ENCODE measurements around the gene CIAPIN1.
"Not testable (repeated sequence)": the region's sequence is repeated elsewhere in the genome, so short reads cannot be mapped to it uniquely, and the experiment has no call there.

Gene CIAPIN1

GRCh38 chr16:57476546-57477410 is 29.6 kb upstream of the CIAPIN1 start:
- no peak for DNase-seq

DNA sequence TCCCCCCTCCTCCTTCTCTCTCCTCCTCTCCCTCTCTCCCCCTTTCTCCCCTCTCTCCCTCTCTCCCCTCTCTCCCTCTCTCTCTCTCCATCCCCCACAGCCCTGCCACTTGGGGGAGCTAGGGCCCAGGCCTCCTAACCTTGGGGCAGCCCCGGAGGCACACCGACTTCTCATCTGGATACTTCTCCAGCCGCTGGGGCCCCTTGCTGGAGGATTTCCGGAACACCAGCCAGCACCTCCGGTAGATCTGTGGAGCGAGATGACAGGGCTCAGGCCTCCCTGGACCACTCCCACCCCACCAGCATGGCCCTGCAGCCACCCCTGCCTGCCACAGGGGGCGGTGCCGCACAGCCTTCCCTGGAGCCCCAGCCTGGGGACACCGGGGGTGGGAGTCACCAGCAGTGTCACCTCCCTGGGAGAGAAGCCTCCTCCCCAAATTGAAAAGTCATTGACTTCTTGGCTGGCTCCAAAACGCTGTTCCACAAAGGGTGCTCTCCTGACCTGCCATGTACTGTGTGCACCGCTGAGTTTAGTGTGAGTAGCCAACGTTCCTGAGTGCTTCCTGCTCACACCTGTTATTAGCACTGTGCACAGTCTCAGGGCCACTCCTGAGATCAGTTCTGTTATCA is 28.6 kb upstream of the CIAPIN1 start:
- no peak for DNase-seq

DNA sequence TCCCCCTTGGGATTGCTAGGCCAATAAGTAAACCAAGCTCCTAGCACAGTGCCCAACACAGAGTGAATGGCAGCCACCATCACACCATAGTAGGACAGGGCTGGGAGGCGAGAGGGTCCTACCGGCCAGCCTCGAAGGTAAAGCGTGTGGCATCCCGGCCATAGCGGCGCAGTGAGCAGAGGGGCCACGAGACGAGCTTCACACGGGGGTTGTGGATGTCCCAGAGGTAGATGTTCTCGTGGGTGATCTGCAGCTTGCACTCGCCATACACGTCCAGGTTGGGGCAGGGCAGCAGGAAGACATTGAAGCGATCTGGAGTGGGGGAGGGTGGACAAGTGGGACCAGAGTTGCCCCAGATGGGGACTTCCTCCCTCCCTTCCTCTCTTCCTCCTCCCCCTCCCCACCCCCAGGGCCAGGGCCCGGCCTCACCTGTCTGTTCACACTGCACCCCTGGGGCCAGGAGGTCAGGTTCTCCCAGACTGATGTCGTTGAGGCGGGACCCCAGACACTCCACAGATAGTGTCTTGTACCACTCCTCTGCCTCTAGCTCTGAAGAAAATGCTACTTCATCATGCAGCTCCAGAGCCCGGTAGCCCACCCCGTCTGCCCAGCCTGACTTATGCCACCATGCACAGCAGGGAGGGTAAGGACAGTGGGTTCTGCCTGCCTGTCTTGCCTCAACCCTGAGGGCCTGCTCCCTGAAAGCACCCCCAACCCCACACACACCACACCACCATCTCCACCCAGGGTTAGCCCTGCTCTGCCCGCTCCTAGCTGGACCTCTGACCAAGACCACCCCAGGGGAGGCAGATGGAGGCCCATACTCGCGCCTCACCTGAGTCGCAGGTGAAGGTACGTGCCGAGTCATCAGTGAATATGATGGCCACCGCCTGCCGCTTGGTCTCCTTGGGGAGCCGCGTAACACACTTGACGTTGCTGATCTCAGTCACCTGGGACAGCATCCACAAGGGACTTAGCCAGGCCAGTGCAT is 27.8 kb upstream of the CIAPIN1 start:
- DNase-seq, result no peak

GRCh38 chr16:57473906-57474305 is 26.7 kb upstream of the CIAPIN1 start:
- DNase-seq, result no peak

DNA sequence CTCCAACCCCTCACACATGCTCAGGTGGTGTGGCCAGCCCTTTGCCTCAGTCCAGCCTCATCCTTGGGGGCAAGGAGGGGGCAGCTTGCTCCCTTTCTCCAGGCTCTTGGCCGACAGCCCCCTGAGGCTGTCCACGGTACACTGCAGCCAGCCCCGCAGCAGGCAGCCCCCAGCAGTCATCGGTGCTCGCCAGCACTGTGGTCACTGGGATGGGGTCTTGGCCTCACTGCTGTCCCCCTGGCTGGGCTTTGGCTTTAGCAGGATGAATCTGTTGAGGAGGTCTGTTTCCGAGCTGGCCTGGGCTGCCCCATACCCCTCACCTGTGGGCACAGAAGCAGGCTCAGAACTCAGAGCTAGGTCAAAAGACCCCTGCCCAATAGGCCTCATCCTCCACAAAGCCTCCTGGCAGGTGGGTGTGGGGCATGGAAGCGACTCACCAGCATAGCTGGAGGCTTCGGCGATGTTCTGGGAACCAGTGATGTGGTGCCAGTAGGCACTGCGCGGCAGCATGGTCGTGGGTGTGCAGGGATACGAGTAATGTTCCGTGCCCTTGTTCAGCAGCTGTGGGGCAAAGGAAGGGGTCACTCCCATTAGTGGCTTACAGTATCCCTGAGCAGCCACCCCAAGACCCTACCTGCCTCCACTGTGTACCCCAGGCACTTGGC is 26.1 kb upstream of the CIAPIN1 start:
- DNase-seq, result no peak

- DNase-seq, result no peak
Measured at GRCh38 chr16:57472665-57473060, 25.5 kb upstream of the CIAPIN1 start.

GRCh38 chr16:57471852-57472664 is 24.9 kb upstream of the CIAPIN1 start:
- no peak for DNase-seq

DNA sequence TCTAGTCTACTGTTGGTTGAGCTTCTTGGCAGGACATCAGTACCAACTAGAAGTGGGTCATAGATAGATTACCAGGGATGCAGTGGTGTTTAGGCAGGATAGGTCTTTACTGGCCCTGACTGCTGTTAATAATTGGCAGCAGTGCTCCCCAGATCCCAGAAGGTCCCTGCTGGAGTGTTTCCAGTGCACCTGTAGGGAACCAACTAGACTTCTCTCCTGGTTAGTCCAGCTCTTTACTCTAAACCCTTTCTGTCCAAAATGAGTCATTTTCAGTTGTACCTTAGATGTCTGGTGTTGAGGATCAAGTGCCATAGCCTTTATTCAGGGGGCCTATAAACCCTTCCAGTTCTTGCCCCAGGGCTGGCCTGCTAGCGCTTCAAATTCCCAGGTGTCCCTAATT is 24.0 kb upstream of the CIAPIN1 start:
- DNase-seq, result no peak

DNA sequence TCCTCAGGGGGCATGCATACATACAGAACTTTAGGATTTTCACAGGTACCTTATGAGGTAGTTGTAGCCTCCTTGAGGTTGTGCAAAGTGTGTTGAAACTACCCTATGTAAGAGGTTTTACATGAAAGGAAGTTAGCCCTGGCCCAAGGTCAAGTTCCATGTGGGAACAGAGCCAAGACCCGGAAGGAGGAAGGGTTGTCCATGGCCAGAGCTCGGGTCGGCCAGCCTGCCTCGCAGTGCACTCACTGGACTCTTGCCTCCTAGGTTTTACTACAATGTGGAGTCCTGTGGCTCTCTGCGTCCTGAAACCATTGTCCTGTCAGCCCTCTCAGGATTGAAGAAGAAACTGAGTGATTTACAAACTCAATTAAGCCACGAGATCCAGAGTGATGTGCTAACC is 23.5 kb upstream of the CIAPIN1 start:
- no peak for DNase-seq

DNA sequence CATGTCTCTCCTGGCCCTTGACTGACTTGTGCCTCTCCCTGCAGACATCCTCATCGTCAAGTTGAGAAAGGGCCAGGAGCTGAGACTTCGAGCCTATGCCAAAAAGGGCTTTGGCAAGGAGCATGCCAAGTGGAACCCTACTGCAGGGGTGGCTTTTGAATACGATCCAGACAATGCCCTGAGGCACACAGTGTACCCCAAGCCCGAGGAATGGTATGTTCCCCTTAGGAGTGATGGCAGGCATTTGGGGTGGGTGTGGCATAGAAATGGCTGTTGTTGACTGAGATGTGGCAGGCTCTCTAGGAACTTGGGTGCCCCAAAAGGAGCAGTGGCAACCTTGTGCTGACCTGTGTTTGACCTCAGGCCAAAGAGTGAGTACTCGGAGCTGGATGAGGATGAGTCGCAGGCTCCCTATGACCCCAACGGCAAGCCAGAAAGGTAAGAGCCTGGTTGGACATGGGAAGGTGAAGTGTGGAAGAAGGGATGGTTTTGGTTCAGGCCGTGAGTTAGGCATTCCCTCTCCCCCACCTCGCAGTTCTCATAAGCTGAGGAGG is 22.8 kb upstream of the CIAPIN1 start:
- DNase-seq, result no peak

DNA sequence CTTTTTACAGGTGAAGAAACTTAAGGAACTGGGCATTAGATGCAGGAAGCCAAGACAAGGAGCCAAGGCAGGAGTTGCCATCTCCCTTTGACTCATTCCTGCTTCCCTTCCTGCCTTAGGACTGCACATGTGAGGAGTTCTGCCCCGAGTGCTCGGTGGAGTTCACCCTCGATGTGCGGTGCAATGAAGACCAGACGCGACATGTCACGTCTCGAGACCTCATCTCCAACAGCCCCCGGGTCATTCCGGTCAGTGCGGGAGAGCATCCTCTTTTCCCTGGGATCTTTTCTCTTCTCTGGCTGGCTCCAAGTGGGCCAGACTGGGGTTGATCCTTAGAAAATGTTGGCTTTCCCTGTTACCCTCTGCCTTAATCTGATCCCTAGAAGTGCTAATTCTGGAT is 21.9 kb upstream of the CIAPIN1 start:
- no peak for DNase-seq

DNA sequence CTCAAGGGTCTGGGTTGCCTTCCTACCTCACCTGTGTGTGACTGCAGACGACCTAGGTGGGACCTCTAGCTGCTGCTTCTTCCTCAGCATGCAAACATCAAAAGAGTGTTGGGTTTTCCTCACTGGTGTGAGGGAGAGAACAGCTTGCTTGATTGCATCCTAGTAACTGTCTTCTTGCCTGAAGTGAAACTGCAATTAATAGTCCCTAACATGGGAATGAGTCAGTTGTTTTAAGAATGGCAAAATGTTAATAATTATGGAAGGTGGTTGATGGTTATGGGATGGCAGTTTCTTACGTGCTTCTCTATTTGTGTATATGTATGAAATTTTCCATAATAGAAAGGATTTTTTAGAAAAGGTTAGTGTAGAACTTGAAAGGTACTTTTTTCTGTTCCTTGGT is 21.2 kb upstream of the CIAPIN1 start:
- no peak for DNase-seq

DNA sequence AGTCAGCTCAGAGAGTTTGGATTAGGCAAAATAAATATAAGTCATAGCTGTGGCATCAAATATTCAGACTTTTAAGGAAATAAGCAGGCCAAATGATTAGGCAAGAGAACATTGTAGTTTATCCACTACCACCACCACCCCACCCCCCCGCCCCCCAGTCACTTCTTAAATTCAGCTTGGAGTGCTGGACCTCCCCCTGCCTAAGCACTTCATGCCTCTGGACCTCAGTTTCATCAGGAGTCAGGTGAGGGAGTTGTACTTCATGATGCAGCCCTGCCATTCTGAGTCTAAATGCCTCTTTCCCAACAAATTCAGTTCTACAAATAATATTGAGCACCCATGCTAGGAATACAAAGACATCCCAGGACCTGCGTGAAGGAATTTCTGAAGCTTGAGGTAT is 17.3 kb upstream of the CIAPIN1 start:
- DNase-seq, result no peak

DNA sequence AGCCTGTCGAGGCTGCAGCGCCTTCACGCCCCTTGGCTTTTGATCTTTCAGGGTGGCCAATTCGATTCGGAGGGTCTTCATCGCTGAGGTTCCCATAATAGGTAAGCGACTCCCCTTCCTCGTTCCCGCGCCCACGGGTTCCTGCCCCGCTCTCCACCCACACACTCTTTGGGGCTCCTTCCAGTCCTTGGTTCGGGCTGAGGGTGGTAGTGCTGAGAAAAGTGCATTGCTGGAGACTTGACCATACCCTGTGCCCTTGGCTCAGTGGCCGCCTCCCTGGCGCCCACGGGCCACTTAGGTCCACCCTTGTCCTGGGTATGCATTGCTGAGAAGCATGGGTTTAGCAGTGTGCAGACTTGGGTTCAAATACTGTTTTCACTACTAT is 15.8 kb upstream of the CIAPIN1 start:
- no peak for DNase-seq

- DNase-seq, result peak; percentile 66
Measured at GRCh38 chr16:57462209-57462977, 15.2 kb upstream of the CIAPIN1 start, which contains the start of gene POLR2C. TSS of gene POLR2C (plus strand) at chr16:57462679. CDS start at chr16:57462725, 46 bp downstream.

- DNase-seq, result no peak
Measured at GRCh38 chr16:57452021-57452420, 4.8 kb upstream of the CIAPIN1 start.

DNA sequence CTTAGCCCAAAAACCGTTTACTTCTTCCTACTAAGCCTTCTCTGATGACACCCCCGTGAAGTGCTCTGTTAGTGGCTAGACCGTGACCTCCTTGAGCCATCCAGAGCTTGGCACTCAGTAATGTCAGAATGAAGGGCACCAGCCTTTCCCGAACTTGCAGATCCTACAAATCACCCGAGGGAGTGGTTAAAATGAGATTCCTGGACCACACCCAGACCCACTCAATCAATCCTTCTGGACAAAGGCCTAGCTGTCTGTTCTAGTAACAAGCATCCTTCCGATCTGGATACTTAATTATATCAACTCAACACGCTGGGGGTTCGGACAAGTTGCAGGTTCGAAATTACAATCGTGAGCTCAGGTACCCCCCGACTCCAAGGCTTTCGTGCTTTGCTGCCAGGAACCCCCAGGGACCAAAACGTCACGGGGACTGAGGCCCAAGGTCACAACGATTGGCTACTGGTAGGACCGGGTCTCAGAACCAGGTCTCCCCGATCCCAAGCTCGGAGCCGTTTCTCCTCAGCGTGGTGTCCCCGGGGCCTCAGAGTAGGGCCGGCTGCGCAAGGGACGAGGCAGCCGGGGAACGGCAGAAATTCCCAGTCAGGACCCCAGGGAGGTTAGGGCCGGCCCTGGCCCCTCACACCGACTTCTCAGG is 527 bp downstream of the CIAPIN1 start:
- DNase-seq, result no peak

DNA sequence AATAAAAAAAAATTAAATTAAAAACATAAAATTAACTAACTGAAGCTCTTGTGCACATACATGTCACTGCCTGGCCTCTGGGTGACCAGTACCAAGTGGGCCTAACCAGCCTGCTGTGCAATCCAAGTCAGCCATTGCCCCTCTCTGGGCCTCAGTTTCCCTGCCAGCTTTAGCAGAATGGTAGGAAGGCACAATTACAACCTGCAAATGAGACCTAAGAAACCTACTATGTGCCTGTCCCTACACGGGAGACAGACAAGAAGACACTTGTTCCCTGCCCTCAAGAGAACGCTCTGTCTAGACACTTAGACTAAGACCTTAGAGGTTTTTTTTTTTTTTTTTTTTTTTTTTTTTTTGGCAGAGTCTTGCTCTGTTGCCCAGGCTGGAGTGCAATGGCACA is 1.7 kb downstream of the CIAPIN1 start:
- no peak for DNase-seq

GRCh38 chr16:57444711-57445110 is 2.5 kb downstream of the CIAPIN1 start:
- DNase-seq, result no peak

- DNase-seq, result not testable (repeated sequence)
Measured at GRCh38 chr16:57440551-57440950, 6.6 kb downstream of the CIAPIN1 start.

Measured in NCI-H226 (cell line).